ES-I3 (cell line): Measurements from ENCODE around the gene RASD1.

Experiments
- H3K36me3 ChIP-seq: 2 replicates; pipeline ENCODE4 v1.6.1; 2013; ENCODE audit warnings: mild to moderate bottlenecking, low read length, control low read depth, moderate library complexity; ENCODE audit not compliant: insufficient read depth
- H3K4me1 ChIP-seq: 2 replicates; pipeline ENCODE4 v1.6.1; 2013; ENCODE audit warnings: mild to moderate bottlenecking, control low read depth, low read length; ENCODE audit not compliant: insufficient read depth
- H3K9ac ChIP-seq: 2 replicates; pipeline ENCODE4 v1.6.1; 2013; ENCODE audit warnings: low read depth, mild to moderate bottlenecking, low read length, moderate library complexity
- H3K9me3 ChIP-seq: 2 replicates; pipeline ENCODE4 v1.6.1; 2013; ENCODE audit warnings: mild to moderate bottlenecking, low read length, moderate library complexity; ENCODE audit not compliant: control insufficient read depth, insufficient read depth

Gene RASD1, protein sequence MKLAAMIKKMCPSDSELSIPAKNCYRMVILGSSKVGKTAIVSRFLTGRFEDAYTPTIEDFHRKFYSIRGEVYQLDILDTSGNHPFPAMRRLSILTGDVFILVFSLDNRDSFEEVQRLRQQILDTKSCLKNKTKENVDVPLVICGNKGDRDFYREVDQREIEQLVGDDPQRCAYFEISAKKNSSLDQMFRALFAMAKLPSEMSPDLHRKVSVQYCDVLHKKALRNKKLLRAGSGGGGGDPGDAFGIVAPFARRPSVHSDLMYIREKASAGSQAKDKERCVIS

DNA sequence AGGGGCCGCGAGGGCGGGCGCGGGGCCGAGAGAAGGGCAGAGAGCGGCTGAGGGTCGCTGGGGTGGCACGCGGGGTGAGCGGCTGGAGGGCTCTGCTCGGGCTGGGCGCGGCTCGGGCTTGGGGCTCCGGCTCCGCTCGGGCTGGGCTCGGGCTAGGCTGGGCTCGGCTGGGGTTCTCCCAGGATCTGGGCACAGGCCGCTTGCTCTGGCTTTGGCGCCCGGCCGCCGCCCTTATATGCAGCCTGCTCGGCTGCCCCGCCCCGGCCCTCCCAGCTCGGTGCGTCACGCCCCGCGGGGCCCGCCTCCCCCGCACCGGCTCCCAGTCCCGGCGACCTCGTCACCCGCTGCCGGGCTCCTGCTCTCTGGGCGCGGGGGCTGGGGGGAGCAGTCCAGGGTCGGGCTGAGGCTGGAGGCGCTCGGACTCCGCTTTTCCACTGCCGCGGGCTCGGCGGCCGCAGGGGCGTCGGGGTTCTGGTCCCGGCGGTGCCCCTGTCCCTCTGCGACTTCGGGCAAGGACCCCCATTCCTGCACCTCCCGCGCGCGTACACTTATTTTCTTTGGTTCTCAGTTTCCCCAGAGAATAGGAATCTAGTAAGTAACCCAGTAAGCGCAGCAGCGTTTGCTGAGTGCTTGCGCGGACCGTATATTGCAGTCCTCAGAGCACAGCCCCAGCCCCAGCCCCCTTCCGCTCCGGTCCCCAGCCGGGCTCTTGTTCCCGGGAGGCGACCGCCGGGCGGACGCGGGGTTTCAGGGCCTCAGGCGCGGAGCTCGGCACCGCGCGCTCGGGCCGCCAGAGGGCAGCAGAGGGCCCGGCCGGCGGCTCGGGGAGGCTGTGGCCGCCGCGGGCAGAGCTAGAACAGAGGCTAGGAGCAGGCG lies at the start of gene RASD1:
TSS of gene RASD1 (minus strand) at position 207 of the 876 bp plus-strand sequence. CDS start 214 bp downstream, outside the sequence.
- Histone ChIP-seq H3K9me3 (no peaks in the 10 kb centered on the region), H3K9ac (peak within 1 kb of the TSS; percentile 83), H3K36me3 (no peaks in the 10 kb centered on the region; the same call in none of the 2 replicates), H3K4me1 (peaks cover 15% of the 10 kb centered on the region; the same call in 1 of the 2 replicates)

DNA sequence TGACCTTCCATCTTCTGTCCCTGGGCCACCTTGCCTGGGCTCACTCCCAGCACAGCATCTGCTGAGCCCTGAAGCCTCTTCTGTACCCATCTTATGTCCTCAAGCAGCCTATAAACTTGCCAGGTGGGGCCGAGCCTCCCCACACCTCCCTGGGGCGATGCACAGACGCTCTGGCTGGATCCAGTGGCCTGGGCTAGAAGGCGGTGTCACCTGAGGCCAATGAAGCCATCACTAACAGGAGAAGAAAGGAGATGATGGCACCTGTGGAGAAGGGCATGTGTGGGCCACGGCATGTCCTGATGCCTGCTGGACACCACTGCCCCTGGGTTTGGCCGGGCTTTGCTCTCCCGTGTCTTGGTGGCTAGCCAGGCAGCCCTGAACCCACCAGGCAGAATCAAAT lies 49.8 kb upstream of the RASD1 start:
- no peaks in the 10 kb centered on the region for H3K4me1 ChIP-seq
- no peaks in the 10 kb centered on the region for H3K9me3 ChIP-seq
- no peaks in the 10 kb centered on the region for H3K36me3 ChIP-seq

DNA sequence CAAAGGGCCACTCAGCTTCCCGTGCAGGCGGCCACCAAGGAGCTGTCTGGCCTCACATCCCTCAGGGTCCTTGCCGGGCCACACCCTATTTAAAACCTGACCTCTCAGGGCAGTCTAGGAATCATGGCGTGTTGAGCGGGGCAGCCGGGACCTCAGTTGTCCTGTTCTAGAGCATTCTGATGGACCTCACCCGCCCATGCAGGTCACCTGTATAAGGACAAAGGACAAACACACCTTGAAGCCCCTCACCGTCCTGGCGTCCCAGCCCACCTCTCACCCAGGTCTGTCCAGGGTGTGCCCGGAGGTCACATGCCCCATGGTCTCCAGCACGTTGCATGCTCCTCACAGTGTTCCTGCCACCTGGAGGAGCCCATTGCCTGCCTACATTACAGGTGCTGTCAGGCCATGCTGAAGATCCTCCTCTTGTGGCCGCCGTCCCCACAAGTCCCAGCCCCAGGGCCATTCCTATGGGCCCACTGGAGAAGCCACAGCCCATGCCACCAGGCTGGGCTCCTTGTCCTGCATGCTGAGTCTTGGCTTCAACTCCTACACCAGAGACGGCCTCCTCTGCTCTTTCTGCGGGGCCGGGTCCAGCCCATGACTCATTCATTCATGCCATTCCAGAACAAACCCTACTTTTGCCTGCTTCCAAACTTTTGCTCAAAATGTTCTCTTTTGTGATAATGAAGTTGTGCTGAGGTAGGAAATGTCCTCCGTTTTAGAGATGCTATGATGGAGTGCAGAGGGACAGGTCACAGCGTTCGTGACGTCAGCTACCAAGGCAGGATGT lies 49.0 kb upstream of the RASD1 start:
- no peaks in the 10 kb centered on the region for H3K4me1 ChIP-seq

More for the DNA sequence above, 49.8 kb upstream of the RASD1 start:
- no peak overlapping the region for H3K9ac ChIP-seq

DNA sequence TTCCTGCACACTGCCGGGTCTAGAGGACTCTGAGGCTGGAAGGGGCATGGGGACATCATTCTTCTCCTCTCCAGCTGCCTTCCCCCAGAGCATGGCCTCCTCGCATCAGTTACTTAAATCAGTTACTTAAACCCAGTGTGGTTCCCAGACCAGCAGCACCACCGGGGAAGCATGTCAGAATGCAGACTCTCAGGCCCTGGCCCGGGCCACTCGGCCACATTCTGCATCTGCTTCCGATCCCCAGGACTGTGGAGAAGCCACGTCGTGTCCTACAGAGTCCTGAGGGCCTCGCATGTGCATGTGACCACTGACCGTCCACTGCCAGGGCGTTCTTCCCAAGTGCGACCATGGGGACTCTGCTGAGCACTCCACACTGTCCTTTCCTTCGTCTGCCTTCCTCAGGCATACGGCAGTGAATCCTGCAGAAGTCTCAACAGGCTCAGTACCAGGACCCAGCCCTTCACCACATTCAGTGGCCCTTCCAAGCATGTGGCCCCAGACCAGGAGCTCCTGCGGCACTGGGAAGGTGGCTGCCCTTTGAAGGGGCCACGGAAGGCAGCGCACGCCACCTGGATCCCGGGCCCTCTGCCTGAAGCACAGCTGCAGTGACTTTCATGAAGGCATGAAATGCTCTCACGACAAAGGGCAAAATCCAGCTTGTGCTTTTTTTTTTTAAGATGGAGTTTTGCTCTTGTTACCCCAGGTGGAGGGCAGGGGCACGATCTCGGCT lies 46.9 kb upstream of the RASD1 start:
- Histone ChIP-seq H3K9ac (no peak overlapping the region), H3K9me3 (no peaks in the 10 kb centered on the region), H3K36me3 (no peaks in the 10 kb centered on the region), H3K4me1 (no peaks in the 10 kb centered on the region)

More for the DNA sequence above, 49.0 kb upstream of the RASD1 start:
- Histone ChIP-seq H3K9ac (no peak overlapping the region), H3K36me3 (no peaks in the 10 kb centered on the region), H3K9me3 (no peaks in the 10 kb centered on the region)

DNA sequence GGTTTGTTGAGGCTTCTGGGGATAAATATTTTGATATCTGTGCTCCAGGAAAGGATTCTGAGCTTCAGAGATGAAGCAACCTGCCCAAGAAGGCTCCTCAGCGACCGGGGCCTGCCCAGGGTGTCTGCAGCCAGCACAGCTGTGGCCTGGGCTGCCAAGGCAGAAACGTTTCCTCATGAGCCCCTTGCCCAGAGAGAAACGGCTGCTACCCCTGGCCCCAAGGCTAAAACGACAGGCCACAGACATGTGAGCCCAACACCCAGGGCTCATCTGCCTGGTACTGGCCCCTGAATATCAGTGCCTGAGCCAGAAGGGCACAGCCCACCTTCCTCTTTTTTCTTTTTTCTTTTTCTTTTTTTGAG lies 45.4 kb upstream of the RASD1 start:
- Histone ChIP-seq H3K9ac (no peak overlapping the region), H3K36me3 (no peaks in the 10 kb centered on the region), H3K9me3 (no peaks in the 10 kb centered on the region), H3K4me1 (no peaks in the 10 kb centered on the region)

DNA sequence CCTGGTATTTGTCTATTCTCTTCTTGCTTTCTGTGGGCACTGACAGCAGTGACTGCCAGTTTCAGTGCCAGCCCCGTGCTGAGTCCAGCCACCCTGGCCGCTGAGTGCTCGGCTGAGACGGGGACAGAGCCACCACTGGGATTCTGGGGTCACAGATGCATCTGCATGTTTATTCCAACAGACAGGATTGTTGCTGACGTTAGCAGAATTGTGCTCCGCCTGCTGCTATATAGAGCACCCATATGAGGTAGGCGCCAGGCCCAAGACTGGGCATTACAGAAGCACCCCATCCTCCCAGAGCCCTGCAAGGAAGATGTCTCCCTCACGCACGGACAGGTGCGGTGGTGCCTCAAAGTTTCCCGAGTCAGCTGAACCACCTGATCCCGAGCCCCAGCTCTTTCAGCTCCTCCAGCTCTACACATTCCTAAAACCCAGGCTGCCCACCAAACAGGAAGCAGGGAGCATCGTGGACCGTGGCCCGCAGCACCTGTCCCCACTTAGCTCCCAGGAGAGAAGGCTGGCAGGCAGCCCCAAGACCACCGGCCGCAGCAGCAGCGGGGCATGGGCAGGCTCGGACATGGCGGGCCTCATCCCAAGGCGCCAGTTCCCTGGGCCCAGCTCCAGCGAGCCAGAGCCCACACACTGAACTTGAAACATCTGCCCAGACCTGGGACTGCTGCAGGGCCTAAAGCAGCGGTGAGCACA lies 44.9 kb upstream of the RASD1 start:
- H3K9ac ChIP-seq, result no peak overlapping the region
- H3K36me3 ChIP-seq, result no peaks in the 10 kb centered on the region
- no peaks in the 10 kb centered on the region for H3K9me3 ChIP-seq
- H3K4me1 ChIP-seq, result no peaks in the 10 kb centered on the region

DNA sequence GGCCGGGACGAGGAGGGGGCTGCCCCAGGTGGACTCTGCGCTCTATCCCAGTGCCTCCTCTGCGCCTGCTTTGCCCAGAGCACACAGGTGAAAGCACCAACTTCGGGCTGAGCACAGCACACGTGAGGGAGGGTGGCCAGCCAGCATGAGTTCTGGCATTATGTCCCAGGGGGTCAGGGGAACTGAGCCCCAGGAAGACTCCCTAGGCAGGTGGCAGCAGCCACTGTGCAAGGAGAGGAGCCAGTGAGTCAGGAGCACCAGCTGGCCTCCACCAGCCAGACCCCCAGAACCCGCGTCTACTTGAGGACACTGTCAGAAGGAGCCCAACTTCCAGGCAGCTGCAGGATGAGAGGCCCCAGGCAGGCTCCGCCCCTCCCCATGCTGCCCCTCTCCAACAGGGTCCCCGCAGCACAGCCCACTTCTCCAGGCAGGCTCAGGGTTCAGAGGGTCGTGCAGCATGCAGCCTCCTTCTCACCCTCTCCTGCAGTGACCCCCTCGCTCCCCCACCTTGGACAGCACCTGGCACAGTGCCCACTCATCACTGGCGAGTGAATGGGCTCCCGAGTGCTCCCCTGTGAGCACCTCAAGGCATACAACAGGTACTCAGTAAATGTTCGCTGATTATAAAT lies 44.2 kb upstream of the RASD1 start:
- Histone ChIP-seq H3K9me3 (no peaks in the 10 kb centered on the region), H3K36me3 (no peaks in the 10 kb centered on the region), H3K9ac (no peak overlapping the region), H3K4me1 (no peaks in the 10 kb centered on the region)

DNA sequence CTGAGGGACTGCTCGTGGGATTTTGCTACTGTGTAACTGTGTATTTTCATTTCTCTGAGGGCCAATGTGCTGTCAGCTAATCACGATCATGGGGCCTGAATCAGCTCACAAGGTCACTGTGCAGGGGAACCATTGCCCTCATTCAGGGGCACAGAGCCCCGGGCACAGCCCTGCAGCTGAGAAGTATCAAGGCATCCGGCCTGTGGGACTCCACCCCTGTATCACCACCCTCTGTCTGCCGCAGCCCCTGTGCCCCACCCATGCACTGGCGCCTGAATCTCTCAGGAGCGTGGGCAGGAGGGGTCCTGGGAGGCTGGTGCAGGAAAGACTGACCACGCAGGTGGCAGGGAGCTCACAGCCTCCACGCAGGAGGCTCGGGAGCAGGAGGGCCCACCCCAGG lies 43.4 kb upstream of the RASD1 start:
- Histone ChIP-seq H3K9me3 (no peaks in the 10 kb centered on the region), H3K36me3 (no peaks in the 10 kb centered on the region), H3K9ac (no peak overlapping the region), H3K4me1 (no peaks in the 10 kb centered on the region)

DNA sequence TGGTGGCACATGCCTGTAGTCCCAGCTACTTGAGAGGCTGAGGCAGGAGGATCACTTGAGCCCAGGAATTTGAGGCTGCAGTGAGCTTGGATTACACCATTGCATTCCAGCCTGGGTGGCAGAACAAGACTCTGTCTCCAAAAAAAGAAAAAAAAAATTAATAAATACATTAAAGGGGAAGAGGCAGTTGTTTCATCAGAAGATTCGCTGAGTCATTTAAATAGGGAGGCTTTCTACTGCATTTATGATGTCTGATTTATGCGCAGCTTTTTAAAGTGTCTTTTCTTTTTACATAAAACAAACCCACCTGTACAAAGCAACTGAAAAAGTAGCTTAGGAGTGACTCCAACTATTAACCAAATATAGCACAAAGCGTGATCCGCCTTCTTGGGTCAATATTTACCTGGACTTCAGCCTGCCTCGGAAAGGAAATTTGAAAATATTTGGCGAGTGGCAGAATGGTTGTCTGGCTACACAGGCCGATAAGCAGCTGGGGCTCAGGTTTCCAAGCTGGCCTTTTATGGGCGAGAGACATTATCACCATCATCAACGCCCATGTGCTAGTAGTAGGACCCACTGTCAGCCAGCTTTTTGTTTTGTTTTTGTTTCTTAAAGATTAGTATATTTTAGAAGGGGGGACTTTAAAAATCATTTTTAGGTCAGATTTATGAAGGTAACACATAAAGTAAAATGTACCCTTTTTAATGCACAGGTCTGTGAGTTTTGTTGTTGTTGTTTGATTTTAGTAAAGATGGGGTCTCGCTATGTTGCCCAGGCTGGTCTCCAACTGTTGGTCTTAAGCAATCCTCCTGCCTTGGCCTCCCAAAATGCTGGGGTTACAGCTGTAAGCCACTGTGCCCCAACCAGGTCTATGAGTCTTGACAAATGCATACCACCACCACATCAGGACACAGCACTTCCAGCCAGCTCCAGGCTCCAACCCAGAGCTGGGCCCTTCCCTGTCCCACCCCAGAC lies 42.5 kb upstream of the RASD1 start:
- no peaks in the 10 kb centered on the region for H3K36me3 ChIP-seq
- no peaks in the 10 kb centered on the region for H3K4me1 ChIP-seq
- H3K9ac ChIP-seq, result no peak overlapping the region
- H3K9me3 ChIP-seq, result no peaks in the 10 kb centered on the region

DNA sequence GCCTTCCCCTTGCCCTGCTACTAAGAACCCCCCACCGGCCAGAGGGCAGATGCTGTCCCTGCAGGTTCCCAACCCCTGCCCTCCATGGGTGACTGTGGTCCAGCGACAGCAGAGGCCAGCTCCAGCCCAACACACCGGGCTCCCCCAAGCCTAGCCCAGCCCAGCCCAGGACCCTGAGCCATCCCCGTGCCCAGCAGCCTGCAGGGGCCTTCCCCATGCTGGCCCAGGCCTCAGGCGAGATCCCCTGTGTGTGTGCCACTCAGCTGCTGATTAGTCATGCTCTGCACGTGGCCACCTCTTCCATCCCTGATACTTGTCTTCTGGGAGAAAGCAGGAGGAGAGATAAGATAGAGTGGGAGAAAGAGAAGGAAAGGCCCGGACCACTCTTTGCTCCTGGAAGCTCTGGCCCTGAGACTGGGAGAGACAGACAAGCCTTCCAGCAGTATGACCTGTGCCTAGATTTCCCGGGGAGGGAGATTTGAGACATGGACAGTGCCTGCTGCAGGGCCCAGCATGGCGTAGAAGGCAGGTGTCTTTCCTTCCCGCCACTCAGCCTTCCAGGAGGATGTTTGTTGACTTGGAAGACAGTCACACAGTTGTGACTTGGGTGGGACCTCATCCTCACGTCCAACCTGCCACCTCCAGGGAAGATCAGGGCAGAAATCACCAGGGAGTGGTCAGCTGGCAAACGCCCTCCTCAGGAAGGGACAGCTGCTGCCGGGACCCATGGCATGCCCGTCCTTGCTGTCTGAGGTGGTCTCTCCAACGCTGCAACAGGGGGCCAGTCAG lies 41.3 kb upstream of the RASD1 start:
- Histone ChIP-seq H3K36me3 (no peaks in the 10 kb centered on the region), H3K9ac (no peak overlapping the region), H3K4me1 (no peaks in the 10 kb centered on the region), H3K9me3 (no peaks in the 10 kb centered on the region)

DNA sequence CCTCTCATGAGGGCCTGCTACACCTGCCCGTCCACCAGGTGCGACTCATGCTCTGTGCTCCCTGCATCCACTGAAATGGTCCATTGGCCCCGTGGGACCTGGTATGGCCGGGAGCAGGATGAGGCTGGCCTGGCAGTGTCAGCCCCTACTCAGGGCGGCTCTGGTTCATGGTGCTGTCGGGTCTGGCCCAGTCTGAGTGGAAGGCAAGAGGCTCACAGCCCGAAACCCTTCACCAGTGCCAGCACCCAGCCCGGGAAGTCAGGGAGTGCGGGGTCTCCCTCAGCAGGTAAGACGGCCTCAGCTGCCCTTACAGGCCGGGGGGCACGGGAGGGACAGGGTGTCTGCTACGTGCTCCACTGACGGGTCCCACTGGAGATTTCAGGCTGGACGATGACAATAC lies 40.5 kb upstream of the RASD1 start:
- Histone ChIP-seq H3K4me1 (no peaks in the 10 kb centered on the region), H3K9ac (no peak overlapping the region), H3K36me3 (no peaks in the 10 kb centered on the region), H3K9me3 (no peaks in the 10 kb centered on the region)

DNA sequence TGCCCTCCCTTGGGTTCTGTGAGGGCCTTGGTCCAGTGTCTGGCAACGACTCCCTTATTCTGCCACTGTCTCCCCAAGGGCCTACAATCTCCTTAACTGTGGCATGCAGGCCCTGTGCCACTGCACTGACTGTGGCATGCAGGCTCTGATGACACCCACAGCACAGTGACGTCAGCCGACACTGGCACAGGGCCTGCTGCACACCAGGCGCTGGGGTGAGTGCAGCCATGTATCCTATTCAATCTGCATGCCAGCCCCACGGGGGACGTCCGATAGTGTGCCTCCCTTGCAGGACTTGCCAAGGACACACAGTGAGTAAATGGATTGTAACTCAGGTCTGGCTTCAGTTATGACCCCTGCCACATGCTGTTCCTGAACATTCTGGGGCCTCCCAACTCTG lies 39.8 kb upstream of the RASD1 start:
- Histone ChIP-seq H3K9ac (no peak overlapping the region), H3K4me1 (no peaks in the 10 kb centered on the region), H3K36me3 (no peaks in the 10 kb centered on the region), H3K9me3 (no peaks in the 10 kb centered on the region)
